ENCODE results near the gene SLC6A1.

Gene SLC6A1

DNA sequence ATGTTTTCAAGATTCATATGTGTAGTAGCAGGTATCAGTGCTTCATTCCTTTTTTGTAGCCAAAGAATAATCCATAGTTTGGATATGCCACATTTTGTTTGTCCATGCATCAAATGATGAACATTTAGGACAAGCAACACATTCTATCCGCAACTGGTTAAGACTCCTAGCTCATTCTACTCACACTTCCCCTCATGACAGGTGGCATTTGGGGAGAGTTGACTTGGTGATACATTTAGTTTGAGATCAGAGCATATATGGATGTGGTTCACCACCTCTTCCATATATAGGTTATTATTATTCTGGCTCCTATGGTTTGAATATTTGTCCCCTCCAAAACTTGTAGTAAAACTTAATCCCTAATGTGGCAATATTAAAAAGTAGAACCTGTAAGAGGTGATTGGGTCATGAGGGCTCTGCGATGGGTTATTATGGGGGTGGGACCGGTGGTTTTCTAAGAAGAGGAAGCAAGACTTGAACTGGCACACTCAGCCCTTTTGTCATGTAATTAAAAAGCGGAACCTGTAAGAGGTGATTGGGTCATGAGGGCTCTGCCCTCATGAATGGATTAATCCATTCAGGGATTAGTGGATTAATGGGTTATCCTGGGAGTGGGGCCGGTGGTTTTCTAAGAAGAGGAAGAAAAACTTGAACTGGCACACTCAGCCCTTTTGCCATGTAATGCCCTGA, 86.4 kb downstream of the SLC6A1 start:
- H3K4me2 ChIP-seq (ENCODE audit: low read length), result no peak overlapping the region
- H3K9ac ChIP-seq, result no peak overlapping the region
- no peaks in the 10 kb centered on the region for H3K36me3 ChIP-seq (ENCODE audit: control insufficient read depth, insufficient read depth, low read length)
- H3K4me3 ChIP-seq (ENCODE audit: low read depth, low read length), result no peak overlapping the region
- no peaks in the 10 kb centered on the region for H3K27me3 ChIP-seq (ENCODE audit: control insufficient read depth, insufficient read depth, low read length)
- no peak overlapping the region for H2AFZ ChIP-seq
- TF ChIP-seq, protein P1, sequence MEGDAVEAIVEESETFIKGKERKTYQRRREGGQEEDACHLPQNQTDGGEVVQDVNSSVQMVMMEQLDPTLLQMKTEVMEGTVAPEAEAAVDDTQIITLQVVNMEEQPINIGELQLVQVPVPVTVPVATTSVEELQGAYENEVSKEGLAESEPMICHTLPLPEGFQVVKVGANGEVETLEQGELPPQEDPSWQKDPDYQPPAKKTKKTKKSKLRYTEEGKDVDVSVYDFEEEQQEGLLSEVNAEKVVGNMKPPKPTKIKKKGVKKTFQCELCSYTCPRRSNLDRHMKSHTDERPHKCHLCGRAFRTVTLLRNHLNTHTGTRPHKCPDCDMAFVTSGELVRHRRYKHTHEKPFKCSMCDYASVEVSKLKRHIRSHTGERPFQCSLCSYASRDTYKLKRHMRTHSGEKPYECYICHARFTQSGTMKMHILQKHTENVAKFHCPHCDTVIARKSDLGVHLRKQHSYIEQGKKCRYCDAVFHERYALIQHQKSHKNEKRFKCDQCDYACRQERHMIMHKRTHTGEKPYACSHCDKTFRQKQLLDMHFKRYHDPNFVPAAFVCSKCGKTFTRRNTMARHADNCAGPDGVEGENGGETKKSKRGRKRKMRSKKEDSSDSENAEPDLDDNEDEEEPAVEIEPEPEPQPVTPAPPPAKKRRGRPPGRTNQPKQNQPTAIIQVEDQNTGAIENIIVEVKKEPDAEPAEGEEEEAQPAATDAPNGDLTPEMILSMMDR (IDR thresholded peaks at IDR 0.05), result no peak
- H3K9me3 ChIP-seq (ENCODE audit: control insufficient read depth, low read length), result no peaks in the 10 kb centered on the region
- H3K27ac ChIP-seq, result no peak overlapping the region
- H3K79me2 ChIP-seq, result no peaks in the 10 kb centered on the region
- no peaks in the 10 kb centered on the region for H3K4me1 ChIP-seq

DNA sequence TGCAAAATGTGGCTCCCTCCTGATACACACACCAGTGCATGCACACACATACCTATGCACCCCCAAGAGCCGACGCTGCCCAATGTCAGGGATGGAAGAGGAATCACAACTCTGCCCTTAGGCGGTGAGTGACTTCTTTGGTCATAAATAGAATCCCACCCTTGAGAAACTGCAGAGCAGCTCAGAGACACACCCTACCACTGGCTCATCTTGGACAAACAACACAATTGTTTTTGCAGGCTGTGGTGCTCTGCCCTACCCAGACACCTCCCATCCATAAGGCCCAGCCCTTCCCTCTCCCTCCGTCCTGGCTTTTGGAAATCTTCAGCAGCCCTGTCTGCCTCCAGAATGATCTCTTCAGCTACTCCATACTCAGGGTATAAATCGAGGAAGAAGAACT, 87.9 kb downstream of the SLC6A1 start:
- Histone ChIP-seq H3K4me2 (ENCODE audit: low read length) (no peak overlapping the region), H3K9me3 (ENCODE audit: control insufficient read depth, low read length) (no peaks in the 10 kb centered on the region), H3K4me1 (no peaks in the 10 kb centered on the region), H2AFZ (no peak overlapping the region), H3K27ac (no peak overlapping the region), H3K27me3 (ENCODE audit: control insufficient read depth, insufficient read depth, low read length) (no peaks in the 10 kb centered on the region), H3K9ac (no peak overlapping the region), H3K36me3 (ENCODE audit: control insufficient read depth, insufficient read depth, low read length) (no peaks in the 10 kb centered on the region), H3K4me3 (ENCODE audit: low read depth, low read length) (no peak overlapping the region), H3K79me2 (no peaks in the 10 kb centered on the region)
- TF ChIP-seq, protein P1 (IDR thresholded peaks at IDR 0.05), result no peak

DNA sequence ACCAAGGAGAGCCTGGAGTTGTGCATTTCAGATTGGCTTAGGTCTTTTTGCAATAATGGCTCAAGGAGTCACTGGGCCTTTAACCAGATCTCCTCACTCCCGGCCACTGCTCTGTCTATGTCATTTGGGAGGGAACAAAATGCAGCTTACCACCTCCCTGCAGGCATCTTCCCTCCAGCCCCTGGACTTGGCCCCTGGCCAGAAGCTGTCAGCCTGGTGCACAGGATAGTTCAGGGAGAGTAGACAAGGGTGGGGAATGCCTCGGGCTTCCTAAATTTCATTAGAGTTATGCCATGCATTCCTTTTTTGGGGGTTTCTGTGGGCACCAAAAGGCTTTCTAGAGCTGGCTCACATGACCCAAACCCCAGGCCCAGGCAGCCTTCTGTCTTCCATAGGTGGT, 91.5 kb downstream of the SLC6A1 start:
- TF ChIP-seq, protein P1 (IDR thresholded peaks at IDR 0.05), result no peak
- Histone ChIP-seq H3K9me3 (ENCODE audit: control insufficient read depth, low read length) (no peaks in the 10 kb centered on the region), H3K27me3 (ENCODE audit: control insufficient read depth, insufficient read depth, low read length) (no peaks in the 10 kb centered on the region), H3K27ac (no peak overlapping the region), H3K4me1 (no peaks in the 10 kb centered on the region), H3K9ac (no peak overlapping the region), H3K36me3 (ENCODE audit: control insufficient read depth, insufficient read depth, low read length) (no peaks in the 10 kb centered on the region), H3K4me2 (ENCODE audit: low read length) (no peak overlapping the region), H2AFZ (no peak overlapping the region), H3K79me2 (no peaks in the 10 kb centered on the region), H3K4me3 (ENCODE audit: low read depth, low read length) (no peak overlapping the region)

DNA sequence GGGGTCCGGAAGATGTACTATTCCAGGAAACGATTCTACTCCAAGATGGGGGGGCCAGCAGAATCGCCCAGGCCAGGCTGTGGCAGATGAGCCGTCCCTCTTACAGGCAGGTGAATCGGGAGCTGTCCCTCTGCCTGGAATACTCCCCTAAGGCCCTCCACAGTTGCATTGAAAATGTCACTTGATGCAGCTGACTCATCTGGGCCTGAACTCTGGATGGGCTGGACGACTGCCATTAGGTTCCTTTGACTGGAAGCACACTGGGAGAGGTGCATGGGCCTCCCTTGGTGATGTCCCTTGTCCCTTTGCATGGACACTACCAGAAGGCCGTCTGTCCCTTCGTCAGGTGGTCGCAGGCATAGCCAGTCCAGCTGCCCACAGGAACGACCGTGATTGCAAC, 92.1 kb downstream of the SLC6A1 start:
- Histone ChIP-seq H3K27me3 (ENCODE audit: control insufficient read depth, insufficient read depth, low read length) (no peaks in the 10 kb centered on the region), H3K4me3 (ENCODE audit: low read depth, low read length) (no peak overlapping the region), H3K36me3 (ENCODE audit: control insufficient read depth, insufficient read depth, low read length) (no peaks in the 10 kb centered on the region), H3K4me1 (no peaks in the 10 kb centered on the region), H3K79me2 (no peaks in the 10 kb centered on the region), H3K9ac (no peak overlapping the region), H3K9me3 (ENCODE audit: control insufficient read depth, low read length) (no peaks in the 10 kb centered on the region), H2AFZ (no peak overlapping the region), H3K4me2 (ENCODE audit: low read length) (no peak overlapping the region), H3K27ac (no peak overlapping the region)
- TF ChIP-seq, protein P1 (IDR thresholded peaks at IDR 0.05), result no peak
